CD4-positive, alpha-beta T cell treated with Interleukin-1 beta for 1 hour (primary cell): ENCODE results near the gene SOX8.
"Not testable (repeated sequence)": the region's sequence is repeated elsewhere in the genome, so short reads cannot be mapped to it uniquely, and the experiment has no call there.

Experiments used
- DNase-seq, 2 donors: peaks; one replicate each; pipeline ENCODE4 v3.0.0-alpha.2; 2020 to 2022

SOX8 gene

GRCh38 chr16:1010251-1010650 is 28.7 kb downstream of the SOX8 start:
- DNase-seq: no peak

- no peak for DNase-seq
These were observed 29.2 kb downstream of the SOX8 start for GRCh38 chr16:1010815-1011214.

- DNase-seq: no peak
These were observed 29.9 kb downstream of the SOX8 start for GRCh38 chr16:1011316-1012082.

- DNase-seq: no peak
These were observed 30.6 kb downstream of the SOX8 start for GRCh38 chr16:1012135-1012534.

GRCh38 chr16:1012722-1013592 is 31.4 kb downstream of the SOX8 start:
- DNase-seq: no peak

GRCh38 chr16:1013593-1013900 is 32.0 kb downstream of the SOX8 start:
- DNase-seq: no peak

GRCh38 chr16:1014221-1014620 is 32.7 kb downstream of the SOX8 start:
- no peak for DNase-seq

GRCh38 chr16:1014771-1015495 is 33.4 kb downstream of the SOX8 start:
- DNase-seq: no peak

- no peak for DNase-seq
These were observed 37.1 kb downstream of the SOX8 start for GRCh38 chr16:1018447-1019198.

- DNase-seq: no peak
These were observed 37.9 kb downstream of the SOX8 start for GRCh38 chr16:1019231-1020090.

- DNase-seq: no peak
These were observed 38.5 kb downstream of the SOX8 start for GRCh38 chr16:1020091-1020399.

- DNase-seq: no peak
These were observed 39.0 kb downstream of the SOX8 start for GRCh38 chr16:1020591-1020990.

GRCh38 chr16:1021553-1022160 is 40.1 kb downstream of the SOX8 start:
- no peak for DNase-seq

GRCh38 chr16:1022466-1022865 is 40.9 kb downstream of the SOX8 start:
- DNase-seq: no peak

GRCh38 chr16:1024138-1024537 is 42.6 kb downstream of the SOX8 start:
- no peak for DNase-seq

GRCh38 chr16:1025183-1025809 is 43.7 kb downstream of the SOX8 start:
- not testable (repeated sequence) for DNase-seq

GRCh38 chr16:1026057-1026783 is 44.6 kb downstream of the SOX8 start:
- no peak for DNase-seq

- no peak for DNase-seq
These were observed 45.4 kb downstream of the SOX8 start for GRCh38 chr16:1026784-1027500.

- DNase-seq: no peak
These were observed 45.9 kb downstream of the SOX8 start for GRCh38 chr16:1027501-1027815.

- DNase-seq: no peak
These were observed 46.5 kb downstream of the SOX8 start for GRCh38 chr16:1028056-1028455.
